Activated CD8-positive, alpha-beta T cell treated with anti-CD3 and anti-CD28 coated beads, Interleukin-2, amount 10 ng/mL, durations not matched to agents 7 days and 5 days (primary cell): ENCODE data around the gene KPNA2. TPM values are rescaled to one million over a fixed set of nuclear protein-coding genes. Genes with fewer than 3 reads are reported as not detected.
A peak's percentile ranks its signal among the peaks of the same experiment; 100 is the strongest.

Source experiments
- ATAC-seq: fragments of 150-1000 bp; cut with Tn5 transposase; one replicate; pipeline ENCODE4 v1.10.0; 2021; ENCODE audit warnings: moderate library complexity
- CTCF ChIA-PET: fragments of 350-600 bp; sonication (Branson Sonifier 250); formaldehyde crosslinking; loops from one replicate; lab custom pipeline; 2021; ENCODE audit warnings: antibody characterized with exemption; lab: Charles Lee
- POLR2A ChIA-PET: fragments of 350-600 bp; sonication (Branson Sonifier 250); formaldehyde crosslinking; loops from one replicate; lab custom pipeline; 2021; ENCODE audit warnings: antibody characterized with exemption; lab: Charles Lee
- DNase-seq: peaks from one replicate; pipeline ENCODE4 v3.0.0-alpha.2; 2020
- H3K27ac Mint-ChIP-seq: one replicate; pipeline ENCODE4 v1.8.0; 2021; ENCODE audit warnings: mild to moderate bottlenecking, mixed read lengths
- H3K27me3 Mint-ChIP-seq: one replicate; pipeline ENCODE4 v1.8.0; 2021; ENCODE audit warnings: low read depth, mixed read lengths
- H3K36me3 Mint-ChIP-seq: one replicate; pipeline ENCODE4 v1.8.0; 2021; ENCODE audit warnings: low read depth, mixed read lengths
- H3K4me1 Mint-ChIP-seq: one replicate; pipeline ENCODE4 v1.8.0; 2021; ENCODE audit warnings: low read depth, mixed read lengths
- H3K4me3 Mint-ChIP-seq: one replicate; pipeline ENCODE4 v1.8.0; 2021; ENCODE audit warnings: mild to moderate bottlenecking, mixed read lengths
- H3K9me3 Mint-ChIP-seq: one replicate; pipeline ENCODE4 v1.8.0; 2022; ENCODE audit warnings: mixed read lengths; ENCODE audit not compliant: insufficient read depth
- total RNA-seq, 2 experiments: library from RNA; stranded (reverse); gene quantifications; one replicate each; pipeline ENCODE4 v1.2.3, GENCODE V29; 2021

The KPNA2 gene
- total RNA-seq, 2 experiments from 2014 or later: 288 to 292 TPM

DNA sequence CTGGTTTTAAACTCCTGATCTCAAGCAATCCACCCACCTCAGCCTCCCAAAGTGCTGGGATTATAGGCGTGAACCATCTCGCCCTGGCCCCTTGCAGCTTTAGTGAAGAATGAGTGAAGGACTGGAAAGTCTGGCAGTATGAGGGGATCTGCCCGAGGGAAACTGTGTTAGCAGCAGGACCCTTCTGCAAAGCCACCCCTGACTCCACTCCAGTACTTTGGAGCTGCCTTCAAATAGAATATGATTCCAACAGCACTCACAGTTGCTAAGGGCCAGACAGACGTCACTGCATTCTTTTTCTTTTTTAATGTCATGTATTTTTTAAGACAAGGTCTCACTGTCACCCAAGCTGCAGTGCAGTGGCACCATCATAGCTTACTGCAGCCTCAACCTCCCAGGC lies 52.3 kb downstream of the KPNA2 start:
- Mint-ChIP-seq H3K27me3 (no peaks in the 10 kb centered on the region), H3K9me3 (no peaks in the 10 kb centered on the region), H3K36me3 (no peaks in the 10 kb centered on the region), H3K4me3 (no peak overlapping the region), H3K4me1 (peaks cover 56% of the 10 kb centered on the region), H3K27ac (no peak overlapping the region)
- POLR2A ChIA-PET: interaction anchor here (0.8 to 0.9 kb wide), 2 partner anchors 52 to 340 kb away, joined by 3 to 4 read pairs; partner anchors contain the start of gene KPNA2
- ATAC-seq: no peak
- DNase-seq: no peak
- CTCF ChIA-PET: interaction anchor here (1.5 kb wide), 1 partner anchor 65 kb away, joined by 3 read pairs; no protein-coding TSS in a partner anchor

DNA sequence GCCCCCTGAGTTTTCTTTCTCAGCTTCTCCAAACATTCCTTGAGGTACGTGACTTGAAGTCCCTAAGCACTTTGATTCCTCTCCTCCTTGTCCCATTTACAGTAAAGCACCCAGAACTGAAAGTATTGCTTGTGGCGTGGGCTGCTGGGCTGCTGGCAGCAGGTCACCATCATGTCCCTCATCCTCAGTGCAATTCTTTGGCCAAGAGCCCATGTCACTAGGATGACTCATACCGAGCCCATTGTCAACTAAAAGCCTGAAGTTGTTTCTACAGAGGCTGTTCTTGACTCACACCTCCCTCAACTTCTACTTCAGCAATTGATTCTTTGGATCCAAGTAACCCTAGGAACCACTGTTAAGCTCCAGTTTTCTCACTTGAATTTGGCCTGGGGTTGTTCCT lies 54.3 kb downstream of the KPNA2 start:
- no peak for ATAC-seq
- peak; percentile 32 for DNase-seq
- no peak overlapping the region for H3K4me3 Mint-ChIP-seq
- POLR2A ChIA-PET: no interaction called here
- peaks cover 58% of the 10 kb centered on the region for H3K4me1 Mint-ChIP-seq
- H3K27me3 Mint-ChIP-seq: no peaks in the 10 kb centered on the region
- no peak overlapping the region for H3K27ac Mint-ChIP-seq
- H3K36me3 Mint-ChIP-seq: no peaks in the 10 kb centered on the region
- CTCF ChIA-PET: interaction anchor here (1.7 kb wide), 1 partner anchor 111 kb away, joined by 6 read pairs; no protein-coding TSS in a partner anchor
- no peaks in the 10 kb centered on the region for H3K9me3 Mint-ChIP-seq

DNA sequence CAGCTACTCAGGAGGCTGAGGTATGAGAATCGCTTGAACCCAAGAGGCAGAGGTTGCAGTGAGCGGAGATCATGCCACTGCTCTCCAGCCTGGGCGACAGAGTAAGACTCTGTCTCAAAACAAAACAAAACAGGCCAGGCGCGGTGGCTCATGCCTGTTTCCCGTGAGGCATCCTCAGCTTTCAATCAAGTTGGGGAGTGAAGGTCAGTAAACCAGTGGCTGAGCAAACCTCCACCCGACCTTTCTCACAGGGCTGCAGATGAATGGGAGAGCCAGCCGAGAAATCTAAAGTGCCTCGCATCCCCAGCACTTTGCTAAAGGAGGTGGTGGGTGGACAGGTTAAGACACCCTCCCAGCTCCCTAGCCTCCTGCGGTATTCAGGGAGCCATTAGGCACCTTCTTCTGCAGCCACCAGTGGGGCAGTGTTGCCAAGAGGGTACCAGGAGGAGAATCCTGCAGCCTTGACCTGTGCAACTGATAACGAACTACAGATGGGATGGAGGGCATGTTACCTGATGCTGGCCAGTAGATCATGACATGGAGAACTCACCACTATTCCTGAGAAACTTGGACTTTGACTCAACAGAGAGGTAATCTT lies 59.0 kb downstream of the KPNA2 start:
- Mint-ChIP-seq H3K9me3 (no peaks in the 10 kb centered on the region), H3K4me3 (no peak overlapping the region), H3K4me1 (peaks cover 19% of the 10 kb centered on the region), H3K27me3 (peaks cover 2% of the 10 kb centered on the region), H3K27ac (no peak overlapping the region), H3K36me3 (no peaks in the 10 kb centered on the region)
- ATAC-seq (no peak), DNase-seq (peak; percentile 19)
- CTCF ChIA-PET: no interaction called here
- POLR2A ChIA-PET: no interaction called here

DNA sequence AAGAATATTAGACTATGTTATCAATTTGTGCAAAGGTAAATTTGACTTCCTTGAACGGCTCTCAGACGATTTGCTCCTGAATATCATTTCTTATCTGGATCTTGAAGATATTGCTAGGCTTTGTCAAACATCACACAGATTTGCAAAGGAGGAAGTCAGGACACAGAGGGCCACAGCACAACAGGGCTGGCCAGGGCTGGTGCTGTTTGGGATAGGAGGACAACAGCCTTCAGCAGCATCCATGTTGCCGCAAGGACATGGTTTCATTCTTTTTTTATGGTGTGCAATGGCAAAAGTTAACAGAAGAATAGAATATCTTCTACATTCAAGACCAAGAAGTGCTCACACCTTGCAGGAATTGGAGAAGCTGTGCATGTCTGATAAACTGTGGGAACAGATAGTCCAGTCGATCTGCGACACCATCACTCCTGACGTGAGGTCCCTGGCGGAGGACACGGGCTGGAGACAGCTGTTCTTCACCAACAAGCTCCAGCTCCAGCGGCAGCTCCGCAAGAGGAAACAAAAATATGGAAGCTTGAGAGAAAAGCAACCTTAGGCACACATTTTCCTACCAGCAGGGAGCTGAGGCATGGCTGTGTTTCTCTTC lies 59.8 kb downstream of the KPNA2 start:
- no peaks in the 10 kb centered on the region for H3K9me3 Mint-ChIP-seq
- peaks cover 2% of the 10 kb centered on the region for H3K27me3 Mint-ChIP-seq
- DNase-seq: peak; percentile 16
- POLR2A ChIA-PET: no interaction called here
- H3K4me1 Mint-ChIP-seq: peaks cover 15% of the 10 kb centered on the region
- CTCF ChIA-PET: no interaction called here
- H3K27ac Mint-ChIP-seq: no peak overlapping the region
- H3K36me3 Mint-ChIP-seq: peaks cover 3% of the 10 kb centered on the region
- no peak for ATAC-seq
- no peak overlapping the region for H3K4me3 Mint-ChIP-seq

DNA sequence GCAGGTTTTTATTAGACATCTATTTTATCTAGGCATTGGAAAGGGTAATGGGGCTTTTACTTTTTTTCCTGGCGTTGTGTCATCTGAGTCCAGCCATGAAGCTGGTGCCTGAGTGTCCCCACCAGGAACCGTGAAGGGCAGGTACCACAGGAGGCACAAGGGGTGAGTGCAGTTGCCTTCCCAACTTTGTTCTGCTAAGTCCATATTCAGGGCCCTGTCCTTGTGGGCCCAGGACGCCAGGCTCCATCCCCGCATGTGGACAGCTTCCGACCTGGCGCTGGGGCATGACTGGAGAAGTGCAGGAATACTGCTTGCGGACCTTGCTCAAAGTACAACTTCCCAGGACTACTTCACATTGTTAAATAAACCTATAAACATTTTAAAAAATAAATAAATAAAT lies 60.6 kb downstream of the KPNA2 start:
- POLR2A ChIA-PET: no interaction called here
- DNase-seq: peak; percentile 17
- Mint-ChIP-seq H3K4me1 (peaks cover 19% of the 10 kb centered on the region), H3K27me3 (peaks cover 2% of the 10 kb centered on the region), H3K4me3 (no peak overlapping the region), H3K36me3 (peaks cover 3% of the 10 kb centered on the region), H3K9me3 (no peaks in the 10 kb centered on the region), H3K27ac (no peak overlapping the region)
- CTCF ChIA-PET: no interaction called here
- ATAC-seq: no peak

Other genes starting within 250 kb of the KPNA2 start
- gene BPTF, start 210.2 kb upstream of the KPNA2 start, total RNA-seq: 10 to 100 TPM; 85.9 to 87.0 TPM
- gene C17orf58, start 39.3 kb upstream of the KPNA2 start, total RNA-seq: 1 to 10 TPM; 5.5 to 5.8 TPM
- gene AMZ2, start 212.3 kb downstream of the KPNA2 start, total RNA-seq: 10 to 100 TPM; 79.9 to 80.0 TPM